ENCODE measurements around the gene PQBP1.

PQBP1 gene

DNA sequence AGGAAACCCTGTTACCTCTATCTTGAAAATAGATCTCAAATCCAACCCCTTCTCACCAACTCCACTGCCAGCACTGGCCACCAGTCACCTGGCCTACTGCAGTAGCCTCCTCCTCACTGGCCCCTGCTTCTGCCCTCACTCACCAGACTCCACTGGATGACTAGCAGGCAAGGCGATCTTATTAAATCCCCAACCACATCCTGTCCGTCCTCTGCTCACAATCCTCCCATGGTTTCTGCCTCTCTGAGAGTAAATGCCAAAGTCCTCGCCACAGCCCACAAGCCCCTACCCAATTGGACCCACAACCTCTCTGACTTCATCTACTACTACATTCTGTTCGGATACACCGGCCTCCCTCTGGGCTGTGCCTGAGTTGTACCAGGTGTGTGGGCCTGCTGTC is 26.5 kb downstream of the PQBP1 start:
- no peak for DNase-seq (ENCODE audit: low read depth)

GRCh38 chrX:48927123-48927522 is 29.4 kb downstream of the PQBP1 start:
- no peak for DNase-seq (ENCODE audit: low read depth)

DNA sequence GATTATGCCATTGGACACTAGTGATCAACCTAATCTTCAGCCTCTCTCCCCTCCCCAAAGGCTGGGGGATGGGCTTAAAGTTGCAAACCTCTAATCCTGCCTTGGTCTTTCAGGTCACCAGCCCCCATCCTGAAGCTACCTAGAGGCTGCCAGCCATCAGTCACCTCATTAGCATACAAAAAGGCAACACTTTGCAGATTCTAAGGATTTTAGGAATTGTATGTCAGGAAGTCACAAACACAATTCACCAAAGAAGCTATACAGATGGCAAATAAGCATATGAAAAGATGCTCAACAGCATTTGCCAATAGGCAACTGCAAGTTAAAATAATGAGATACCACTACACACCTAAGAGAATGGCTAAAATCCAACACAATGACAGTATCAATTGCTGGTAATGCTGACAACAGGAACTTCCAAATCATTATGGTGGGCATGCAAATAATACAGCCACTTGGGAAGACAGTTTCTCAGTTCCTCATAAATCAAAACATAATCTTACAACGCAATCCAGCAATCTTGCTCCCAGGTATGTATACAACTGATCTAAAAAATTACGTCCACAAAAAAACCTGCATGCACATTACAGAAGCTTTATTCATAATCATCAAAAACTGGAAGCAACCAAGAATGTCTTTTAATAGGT is 30.1 kb downstream of the PQBP1 start:
- no peak for DNase-seq (ENCODE audit: low read depth)

GRCh38 chrX:48933757-48934156 is 36.0 kb downstream of the PQBP1 start:
- no peak for DNase-seq (ENCODE audit: low read depth)

DNA sequence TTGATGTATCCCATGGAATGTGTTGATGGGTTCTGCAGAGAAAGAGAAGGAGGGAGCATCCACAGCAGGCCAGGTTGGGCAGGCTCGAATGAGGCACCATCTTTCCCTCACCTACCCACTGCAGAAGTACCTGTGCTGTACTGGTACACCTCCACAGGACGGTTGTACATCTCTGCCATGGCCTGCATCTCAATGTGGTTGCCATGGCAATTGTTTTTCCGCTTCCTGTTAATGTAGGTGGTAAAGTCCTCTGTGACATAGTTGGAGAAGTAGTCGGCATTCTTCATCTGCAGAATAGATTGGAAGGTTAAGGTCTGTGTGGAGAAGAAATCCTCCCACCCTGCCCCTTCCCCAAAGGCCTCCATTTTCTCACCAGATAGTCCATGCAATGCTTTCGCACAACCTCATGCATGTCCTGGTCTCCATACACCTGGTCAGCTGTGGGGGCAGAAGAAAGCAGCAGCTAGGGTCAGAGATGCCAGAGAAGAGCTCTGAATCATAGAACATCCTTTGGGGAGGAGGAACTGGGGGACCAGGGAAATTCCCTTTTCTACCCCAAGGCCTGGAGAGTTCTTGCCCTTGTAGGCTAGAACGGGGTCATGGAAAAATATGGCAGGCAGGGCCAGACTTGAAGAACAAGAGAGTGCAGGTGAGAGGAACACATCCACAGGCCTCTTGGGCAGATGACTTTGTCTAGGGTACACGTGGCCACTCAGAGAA is 37.0 kb downstream of the PQBP1 start:
- DNase-seq (ENCODE audit: low read depth): no peak

- no peak for DNase-seq (ENCODE audit: low read depth)
Measured at GRCh38 chrX:48935301-48935670, 37.6 kb downstream of the PQBP1 start.

DNA sequence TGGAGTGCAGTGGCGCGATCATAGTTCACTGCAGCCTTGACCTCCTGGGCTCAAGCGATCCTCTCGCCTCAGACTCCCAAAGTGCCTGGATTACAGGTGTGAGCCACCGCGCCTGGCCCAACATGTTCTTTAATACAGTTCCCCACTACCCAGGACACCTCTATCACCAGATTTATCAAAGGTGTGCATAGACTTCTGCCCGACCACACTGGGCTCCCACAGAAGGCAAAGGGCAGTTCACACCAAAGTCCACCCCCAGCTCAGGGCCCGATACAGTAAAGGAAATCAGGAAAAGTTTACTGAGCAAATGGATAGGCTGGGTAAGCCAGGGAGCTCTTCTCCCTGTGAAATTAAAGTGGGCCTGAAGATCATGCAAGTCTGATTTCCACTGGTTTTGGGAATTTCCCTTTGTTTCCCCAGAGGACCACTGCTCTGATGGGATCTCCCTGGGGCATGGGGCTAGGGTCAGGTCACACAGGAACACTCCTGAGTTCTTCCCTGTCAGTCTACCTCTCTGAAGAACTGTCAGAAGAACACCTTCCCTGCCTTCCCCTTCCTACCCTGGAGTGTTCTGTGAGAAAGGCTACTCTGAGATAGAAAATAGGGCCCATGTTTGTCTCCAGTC is 38.8 kb downstream of the PQBP1 start:
- no peak for DNase-seq (ENCODE audit: low read depth)

DNA sequence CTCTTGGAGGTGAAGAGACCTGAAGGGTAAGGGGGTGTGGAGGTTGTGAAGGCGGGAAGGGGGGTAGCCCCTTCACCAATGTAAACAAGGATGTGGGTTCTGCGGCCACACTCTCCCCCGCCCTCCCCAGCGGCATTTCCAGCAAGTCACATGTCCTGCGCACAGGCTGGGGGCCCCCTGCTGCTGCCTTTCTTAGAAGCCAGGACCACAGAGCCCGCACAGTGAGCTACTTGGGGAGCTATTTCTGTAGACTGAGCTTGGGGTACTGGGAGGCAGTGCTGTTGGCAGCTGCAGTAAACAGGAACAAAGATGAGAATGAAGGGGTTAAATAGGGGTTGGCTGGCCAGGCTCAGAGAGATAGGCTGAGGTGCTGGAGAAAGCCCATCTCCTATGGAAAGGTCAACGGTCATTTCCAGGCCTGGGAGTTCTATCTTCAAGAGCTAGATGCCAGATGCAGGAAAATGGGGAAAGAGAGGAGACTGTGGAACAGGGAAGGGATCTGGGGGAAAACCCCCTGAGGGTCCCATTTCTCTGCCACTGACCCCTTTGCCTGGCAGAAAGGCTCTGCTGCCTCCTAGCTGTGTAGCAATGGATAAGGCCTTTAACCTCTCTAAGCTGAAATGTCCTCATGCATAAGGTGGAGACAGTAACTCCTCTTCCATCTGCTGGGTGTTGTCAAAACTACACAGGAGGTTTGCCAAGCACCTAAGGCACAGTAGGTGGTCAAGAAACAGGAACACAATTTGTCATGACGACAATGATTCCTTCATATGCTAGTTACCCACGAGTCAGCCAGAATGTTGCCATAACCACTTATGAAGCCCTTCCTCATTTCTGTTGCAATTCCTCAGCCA is 39.6 kb downstream of the PQBP1 start:
- peak; percentile 77 for DNase-seq (ENCODE audit: low read depth)

DNA sequence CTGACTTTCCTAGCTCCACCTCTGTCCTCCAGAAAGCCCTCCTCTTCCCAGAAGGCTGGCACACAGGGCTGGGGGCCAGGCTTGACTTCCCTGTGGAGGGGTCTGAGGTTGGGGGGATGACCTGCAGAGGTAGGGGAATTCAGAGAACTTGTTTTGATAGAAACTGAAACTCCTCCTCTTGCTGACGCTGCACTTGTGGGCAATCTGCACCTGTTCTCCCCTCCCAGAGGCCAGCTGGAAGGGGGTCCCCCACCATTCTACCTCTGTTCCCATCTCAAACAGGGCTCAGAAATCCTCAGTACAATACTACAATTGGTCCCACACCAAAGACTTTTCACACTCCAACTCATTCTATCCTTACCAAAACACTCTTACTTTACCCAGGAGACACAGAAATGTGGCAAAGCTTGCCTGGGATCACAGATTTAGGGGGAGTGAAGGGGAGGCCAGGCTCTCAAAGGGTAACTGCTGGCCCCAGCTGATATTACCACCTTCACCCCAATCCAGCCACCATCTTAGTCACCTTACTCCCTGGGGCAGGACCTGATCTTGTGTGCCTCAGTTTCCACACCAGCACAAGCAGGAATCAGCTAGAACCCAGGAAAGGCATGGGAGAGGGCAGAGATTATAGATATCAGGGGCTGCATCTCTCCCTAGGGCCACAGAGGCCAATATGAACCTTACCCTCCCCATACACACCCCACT is 41.1 kb downstream of the PQBP1 start:
- DNase-seq (ENCODE audit: low read depth): peak; percentile 34

DNA sequence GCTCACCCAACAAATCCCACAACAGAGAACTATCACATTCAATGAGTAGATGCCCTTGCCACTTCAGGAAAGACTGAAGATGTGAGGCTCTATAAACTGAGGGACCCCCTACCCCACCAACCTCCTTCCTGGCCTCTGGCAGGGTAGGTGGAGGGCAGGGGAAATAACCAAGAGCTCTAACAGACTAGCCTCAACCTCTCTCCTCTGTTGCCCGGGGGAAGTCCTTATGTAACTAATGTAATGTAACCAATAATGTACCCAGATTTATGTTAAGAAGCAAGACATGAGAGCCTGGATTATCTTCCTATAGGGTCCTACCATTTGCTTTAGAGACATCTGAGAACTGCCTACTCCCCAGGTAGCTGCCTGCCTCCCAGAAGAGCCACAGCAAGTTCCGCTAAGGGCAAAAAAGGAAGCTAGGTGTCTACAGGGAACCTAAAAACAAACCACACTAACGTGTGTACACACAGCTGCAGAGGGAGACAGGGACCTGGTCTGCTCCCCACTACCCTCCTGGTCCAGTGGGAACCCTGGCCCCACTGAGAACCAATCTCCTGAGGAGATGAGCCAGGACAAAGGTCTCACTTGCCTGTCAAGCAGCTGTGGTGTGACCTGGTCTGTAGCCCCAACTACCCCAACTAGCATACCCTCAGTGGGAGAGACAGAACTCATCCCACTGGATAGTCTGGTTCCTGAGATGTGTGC is 41.9 kb downstream of the PQBP1 start:
- no peak for DNase-seq (ENCODE audit: low read depth)

GRCh38 chrX:48940404-48940955 is 42.8 kb downstream of the PQBP1 start:
- DNase-seq (ENCODE audit: low read depth): no peak

GRCh38 chrX:48942895-48943294 is 45.2 kb downstream of the PQBP1 start:
- DNase-seq (ENCODE audit: low read depth): no peak

GRCh38 chrX:48945517-48946348 is 48.0 kb downstream of the PQBP1 start:
- no peak for DNase-seq (ENCODE audit: low read depth)

- DNase-seq (ENCODE audit: low read depth): no peak
Measured at GRCh38 chrX:48948589-48948988, 50.9 kb downstream of the PQBP1 start.

All from stimulated activated CD8-positive, alpha-beta memory T cell treated with anti-CD3 and anti-CD28 coated beads, Interleukin-15, amount 100 ng/mL, for 1 hour (primary cell).